Vagina (tissue), 2 donors: ENCODE data around the gene CDK2AP2.

ENCODE experiments used
- POLR2A ChIP-seq, 2 donors: fragments of 450-650 bp; IDR thresholded peaks; one replicate each; pipeline ENCODE4 v1.6.1; 2017; ENCODE audit warnings: antibody characterized with exemption in 2 of 2, mild to moderate bottlenecking in 2 of 2, moderate library complexity in 2 of 2
- POLR2AphosphoS5 ChIP-seq, 2 donors: sonication (generic); formaldehyde crosslinking; IDR thresholded peaks; one replicate each; pipeline ENCODE4 v1.9.0; 2017; ENCODE audit warnings: antibody characterized with exemption in 2 of 2, mild to moderate bottlenecking in 2 of 2, low read depth in 1 of 2; ENCODE audit not compliant: insufficient read depth in 1 of 2
- TF ChIP-seq, protein P1 (sequence below), 3 experiments: fragments of 450-650 bp in 2 of 3; fragments of 200-600 bp in 1 of 3; sonication (generic) in 1 of 3; IDR thresholded peaks; one replicate each; pipeline ENCODE4 v1.5.1; 2017 to 2019; ENCODE audit warnings: antibody characterized with exemption in 3 of 3, mild to moderate bottlenecking in 2 of 3, moderate library complexity in 2 of 3

DNA sequence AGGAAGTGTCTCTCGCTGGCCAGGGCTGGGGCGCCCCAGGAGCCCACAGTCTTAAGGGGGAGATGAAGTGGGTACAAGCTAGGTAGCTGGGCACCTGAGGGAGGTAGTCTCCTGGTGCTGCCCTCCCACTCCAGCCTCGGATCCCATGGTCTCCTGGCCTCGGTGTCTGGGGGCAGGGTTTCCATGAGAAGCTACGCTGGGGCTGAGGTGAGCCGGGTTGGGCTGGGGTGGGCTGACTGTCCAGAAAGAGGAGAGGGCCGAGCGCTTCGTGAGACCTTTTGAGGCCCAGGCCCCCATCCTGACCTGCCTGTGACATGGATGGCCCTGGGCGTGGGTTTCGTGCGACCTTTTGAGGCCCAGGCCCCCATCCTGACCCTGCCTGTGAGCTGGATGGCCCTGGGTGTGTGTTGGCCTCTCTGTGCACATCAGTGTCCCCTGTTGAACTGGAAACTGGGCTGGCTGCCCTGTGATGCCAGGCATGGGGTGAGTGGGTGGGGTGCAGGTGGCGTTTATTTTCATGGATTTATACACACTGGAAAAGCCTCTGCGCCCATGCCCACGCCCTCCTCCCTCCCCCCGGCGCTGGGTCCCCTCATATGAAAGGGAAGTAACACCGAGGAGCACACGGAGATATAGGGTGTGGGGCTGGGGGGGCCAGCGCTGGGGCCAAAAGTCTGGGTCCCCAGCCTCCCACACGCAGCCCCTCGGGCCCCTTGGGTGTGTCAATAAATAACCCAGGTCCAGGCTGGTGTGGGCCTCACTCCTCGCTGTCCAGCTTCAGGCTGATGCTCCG is 16.5 kb downstream of the CDK2AP2 start:
- TF ChIP-seq, protein P1, sequence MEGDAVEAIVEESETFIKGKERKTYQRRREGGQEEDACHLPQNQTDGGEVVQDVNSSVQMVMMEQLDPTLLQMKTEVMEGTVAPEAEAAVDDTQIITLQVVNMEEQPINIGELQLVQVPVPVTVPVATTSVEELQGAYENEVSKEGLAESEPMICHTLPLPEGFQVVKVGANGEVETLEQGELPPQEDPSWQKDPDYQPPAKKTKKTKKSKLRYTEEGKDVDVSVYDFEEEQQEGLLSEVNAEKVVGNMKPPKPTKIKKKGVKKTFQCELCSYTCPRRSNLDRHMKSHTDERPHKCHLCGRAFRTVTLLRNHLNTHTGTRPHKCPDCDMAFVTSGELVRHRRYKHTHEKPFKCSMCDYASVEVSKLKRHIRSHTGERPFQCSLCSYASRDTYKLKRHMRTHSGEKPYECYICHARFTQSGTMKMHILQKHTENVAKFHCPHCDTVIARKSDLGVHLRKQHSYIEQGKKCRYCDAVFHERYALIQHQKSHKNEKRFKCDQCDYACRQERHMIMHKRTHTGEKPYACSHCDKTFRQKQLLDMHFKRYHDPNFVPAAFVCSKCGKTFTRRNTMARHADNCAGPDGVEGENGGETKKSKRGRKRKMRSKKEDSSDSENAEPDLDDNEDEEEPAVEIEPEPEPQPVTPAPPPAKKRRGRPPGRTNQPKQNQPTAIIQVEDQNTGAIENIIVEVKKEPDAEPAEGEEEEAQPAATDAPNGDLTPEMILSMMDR (IDR thresholded peaks at IDR 0.05) = no peak
- TF ChIP-seq POLR2AphosphoS5 (IDR thresholded peaks at IDR 0.05; ENCODE audit: insufficient read depth in 1 of 2, low read depth in 1 of 2) (no peak), POLR2A (IDR thresholded peaks at IDR 0.05) (no peak)
